PC-9 (cell line): ENCODE measurements around the gene SHCBP1L. TPM values are rescaled to one million over a fixed set of nuclear protein-coding genes. Genes with fewer than 3 reads are reported as not detected.

Source experiments
- BruUV-seq: library from RNA; stranded (reverse); fragments of 400-500 nt; replicated peaks from 2 replicates; lab custom pipeline; 2021; lab: Mats Ljungman, UMichigan
- CTCF ChIA-PET: fragments of 300-600 bp; sonication (Branson Sonifier 250); formaldehyde crosslinking; loops from one replicate; lab custom pipeline; 2022; ENCODE audit warnings: antibody characterized with exemption; lab: Charles Lee
- POLR2A ChIA-PET: fragments of 300-600 bp; sonication (Branson Sonifier 250); formaldehyde crosslinking; loops from one replicate; lab custom pipeline; 2022; ENCODE audit warnings: antibody characterized with exemption; ENCODE audit not compliant: unreplicated experiment; lab: Charles Lee
- DNase-seq, 2 experiments: peaks; one replicate each; pipeline versions ENCODE4 v3.0.0 to v3.0.0-alpha.2; 2015 to 2022; ENCODE audit warnings: mixed read lengths in 1 of 2
- H2AFZ ChIP-seq: fragments of 200-600 bp; sonication (generic); 2 replicates; pipeline ENCODE4 v1.8.1; 2017; ENCODE audit warnings: antibody characterized with exemption
- H3F3A ChIP-seq: fragments of 200-600 bp; sonication (generic); 2 replicates; pipeline ENCODE4 v1.8.1; 2017; ENCODE audit warnings: antibody characterized with exemption, mild to moderate bottlenecking, low read depth; ENCODE audit not compliant: insufficient read depth
- H3K27ac ChIP-seq: fragments of 200-600 bp; sonication (generic); 2 replicates; pipeline ENCODE4 v1.6.1; 2016; ENCODE audit warnings: mixed run types
- H3K27me3 ChIP-seq: fragments of 200-600 bp; sonication (generic); 2 replicates; pipeline ENCODE4 v1.6.1; 2016; ENCODE audit warnings: low read depth, mixed run types; ENCODE audit not compliant: insufficient read depth
- H3K36me3 ChIP-seq: fragments of 200-600 bp; sonication (generic); 2 replicates; pipeline ENCODE4 v1.6.1; 2016; ENCODE audit warnings: low read depth, mixed run types
- H3K4me1 ChIP-seq: fragments of 200-600 bp; sonication (generic); replicated peaks from 2 replicates; pipeline ENCODE4 v1.6.1; 2016; ENCODE audit warnings: mixed run types; ENCODE audit not compliant: insufficient read depth
- H3K4me2 ChIP-seq: fragments of 200-600 bp; sonication (generic); 2 replicates; pipeline ENCODE4 v1.6.1; 2017; ENCODE audit warnings: mixed run types
- H3K4me3 ChIP-seq: fragments of 200-600 bp; sonication (generic); 2 replicates; pipeline ENCODE4 v1.6.1; 2016; ENCODE audit warnings: mixed run types
- H3K79me2 ChIP-seq: fragments of 200-600 bp; sonication (generic); 2 replicates; pipeline ENCODE4 v1.6.1; 2017; ENCODE audit warnings: low read depth, mixed run types
- H3K9me2 ChIP-seq: fragments of 200-600 bp; sonication (generic); 2 replicates; pipeline ENCODE4 v1.8.1; 2017; ENCODE audit warnings: mild to moderate bottlenecking; ENCODE audit not compliant: insufficient read depth
- H3K9me3 ChIP-seq: fragments of 200-600 bp; sonication (generic); 2 replicates; pipeline ENCODE4 v1.8.1; 2016; ENCODE audit warnings: low read depth; ENCODE audit not compliant: insufficient read depth
- H4K20me1 ChIP-seq: fragments of 200-600 bp; sonication (generic); 2 replicates; pipeline ENCODE4 v1.8.1; 2017; ENCODE audit not compliant: insufficient read depth
- CTCF ChIP-seq: fragments of 200-600 bp; sonication (generic); conservative IDR thresholded peaks from 2 replicates; pipeline ENCODE4 v1.6.1; 2017; ENCODE audit warnings: mixed run types, antibody characterized with exemption, mild to moderate bottlenecking, moderate library complexity
- EZH2 ChIP-seq: fragments of 200-600 bp; sonication (generic); IDR thresholded peaks from 2 replicates; pipeline ENCODE4 v1.8.0; 2017; ENCODE audit warnings: antibody characterized with exemption, low read depth
- intact Hi-C: fragments of 100-400 bp; cut with micrococcal nuclease; formaldehyde crosslinking; loops from one replicate; pipeline ENCODE4 v1.10.0; 2022; ENCODE audit not compliant: unreplicated experiment
- total RNA-seq: library from RNA; stranded (reverse); gene quantifications from 2 replicates; pipeline ENCODE4 v1.2.3, GENCODE V29; 2021

Gene SHCBP1L
- total RNA-seq, 1 experiment from 2014 or later = not detected

- H3K9me3 ChIP-seq = no peaks in the 10 kb centered on the region
- no peaks in the 10 kb centered on the region for H3F3A ChIP-seq
- H3K27me3 ChIP-seq = no peaks in the 10 kb centered on the region
- no TSS peak for BruUV-seq
- H3K4me2 ChIP-seq = no peak overlapping the region
- no peak overlapping the region for H3K27ac ChIP-seq
- H4K20me1 ChIP-seq = no peaks in the 10 kb centered on the region
- ChIA-PET CTCF (no interaction called here), POLR2A (no interaction called here)
- H3K4me1 ChIP-seq = peaks cover 10% of the 10 kb centered on the region; the same call in 1 of the 2 replicates
- DNase-seq = no peak
- TF ChIP-seq EZH2 = no peak
- no peak for TF ChIP-seq CTCF
- H3K9me2 ChIP-seq = no peaks in the 10 kb centered on the region; the same call in 1 of the 2 replicates
- no peak overlapping the region for H3K4me3 ChIP-seq
- H3K36me3 ChIP-seq = no peaks in the 10 kb centered on the region
- no peak overlapping the region for H2AFZ ChIP-seq
- H3K79me2 ChIP-seq = no peaks in the 10 kb centered on the region
- intact Hi-C loops = no loop called here
Measured at GRCh38 chr1:182993746-182994145, 40.8 kb upstream of the SHCBP1L start.

GRCh38 chr1:182990413-182991144 lies 37.6 kb upstream of the SHCBP1L start:
- intact Hi-C loops = no loop called here
- H3F3A ChIP-seq = no peaks in the 10 kb centered on the region
- H2AFZ ChIP-seq = no peak overlapping the region
- no peaks in the 10 kb centered on the region for H3K9me3 ChIP-seq
- H3K4me3 ChIP-seq = no peak overlapping the region
- ChIA-PET CTCF (no interaction called here), POLR2A (interaction anchor here (0.5 to 0.6 kb wide), 2 partner anchors 9 to 196 kb away, joined by 3 to 4 read pairs; partner anchors contain the start of gene LAMC2)
- no peaks in the 10 kb centered on the region for H3K79me2 ChIP-seq
- H3K9me2 ChIP-seq = no peaks in the 10 kb centered on the region
- BruUV-seq = no TSS peak
- H3K36me3 ChIP-seq = no peaks in the 10 kb centered on the region
- no peaks in the 10 kb centered on the region for H3K27me3 ChIP-seq
- no peak for TF ChIP-seq CTCF
- no peak for TF ChIP-seq EZH2
- peaks cover 10% of the 10 kb centered on the region; the same call in 1 of the 2 replicates for H3K4me1 ChIP-seq
- H3K4me2 ChIP-seq = no peak overlapping the region
- H3K27ac ChIP-seq = no peak overlapping the region
- no peak for DNase-seq
- no peaks in the 10 kb centered on the region for H4K20me1 ChIP-seq

- Histone ChIP-seq H3F3A (no peaks in the 10 kb centered on the region), H3K27ac (no peak overlapping the region), H3K4me2 (no peak overlapping the region), H3K9me3 (no peaks in the 10 kb centered on the region; the same call in 1 of the 2 replicates), H3K27me3 (no peaks in the 10 kb centered on the region), H2AFZ (no peak overlapping the region), H3K4me3 (no peak overlapping the region), H4K20me1 (no peaks in the 10 kb centered on the region), H3K36me3 (no peaks in the 10 kb centered on the region), H3K9me2 (no peaks in the 10 kb centered on the region), H3K79me2 (no peaks in the 10 kb centered on the region), H3K4me1 (peaks cover 10% of the 10 kb centered on the region; the same call in 1 of the 2 replicates)
- ChIA-PET POLR2A (no interaction called here), CTCF (no interaction called here)
- TF ChIP-seq CTCF (no peak), EZH2 (no peak)
- no TSS peak for BruUV-seq
- no peak for DNase-seq
- intact Hi-C loops = no loop called here
Measured at GRCh38 chr1:182985876-182986275, 32.9 kb upstream of the SHCBP1L start.
